GM18508 (cell line): ENCODE data around the gene SCAPER.
"Not testable (repeated sequence)": the region's sequence is repeated elsewhere in the genome, so short reads cannot be mapped to it uniquely, and the experiment has no call there.

Experiments used
- ATAC-seq: cut with Tn5 transposase; IDR thresholded peaks from one replicate; pipeline ENCODE4 v1.9.1; 2021; ENCODE audit warnings: moderate number of reproducible peaks; ENCODE audit not compliant: insufficient read depth, unreplicated experiment

SCAPER gene

DNA sequence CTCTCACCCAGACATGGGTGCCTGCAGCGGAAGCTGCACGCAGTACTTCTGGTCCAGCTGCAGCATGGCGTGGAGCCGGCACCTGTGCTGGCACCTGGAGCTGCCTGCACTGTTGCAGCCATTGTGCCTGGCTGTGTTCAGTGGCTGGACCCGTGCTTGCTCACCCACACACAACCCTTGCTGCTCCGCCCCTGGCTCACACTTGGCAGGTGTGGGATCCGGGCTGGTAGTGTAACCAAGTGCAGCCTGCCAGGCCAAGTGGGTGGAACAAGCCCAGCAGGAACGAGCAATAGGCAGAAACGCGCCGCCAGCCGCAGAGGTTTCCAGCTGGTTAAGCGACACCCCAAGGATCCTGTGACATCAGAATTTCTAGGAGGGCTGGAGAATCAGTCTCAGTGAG is 11.2 kb upstream of the SCAPER start:
- no peak for ATAC-seq

- ATAC-seq, result no peak
Measured at GRCh38 chr15:76913737-76914136, 8.6 kb upstream of the SCAPER start.

DNA sequence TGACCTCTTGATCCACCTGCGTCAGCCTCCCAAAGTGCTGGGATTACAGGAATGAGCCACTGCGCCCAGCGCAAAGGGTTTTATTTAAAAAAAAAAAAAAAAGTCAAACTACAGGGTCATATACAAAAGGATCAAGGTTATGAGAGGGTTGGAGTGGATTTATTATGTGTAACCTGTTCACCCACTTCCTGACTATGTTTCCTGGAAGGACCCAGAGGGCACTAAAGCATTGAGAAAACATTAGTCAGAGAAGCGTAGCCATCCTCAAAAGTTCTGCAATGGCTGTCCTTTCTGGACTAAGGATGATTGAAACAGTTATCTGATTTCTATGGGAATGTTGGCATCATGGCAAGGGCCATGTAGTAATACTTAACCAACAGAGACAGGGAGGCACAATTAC is 7.3 kb upstream of the SCAPER start:
- ATAC-seq, result no peak

DNA sequence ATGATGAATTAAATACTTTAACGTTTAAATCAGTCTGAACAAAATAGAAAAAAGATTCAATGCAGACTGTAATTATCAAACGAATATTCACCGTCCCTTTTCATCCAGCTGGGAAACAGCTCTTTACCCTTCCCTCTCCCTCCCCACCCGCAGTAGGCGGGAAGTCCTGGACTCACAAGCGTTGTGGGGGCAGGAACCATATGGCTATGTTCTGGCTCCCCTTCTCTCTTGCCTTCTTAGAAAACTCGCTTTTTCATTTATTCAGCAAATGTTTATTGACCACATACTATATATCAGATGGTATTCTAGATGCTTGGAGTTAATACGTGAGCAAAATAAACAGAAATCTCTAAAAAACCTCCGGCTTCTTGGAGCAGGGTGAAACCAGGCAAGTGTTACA is 715 bp upstream of the SCAPER start:
- no peak for ATAC-seq

DNA sequence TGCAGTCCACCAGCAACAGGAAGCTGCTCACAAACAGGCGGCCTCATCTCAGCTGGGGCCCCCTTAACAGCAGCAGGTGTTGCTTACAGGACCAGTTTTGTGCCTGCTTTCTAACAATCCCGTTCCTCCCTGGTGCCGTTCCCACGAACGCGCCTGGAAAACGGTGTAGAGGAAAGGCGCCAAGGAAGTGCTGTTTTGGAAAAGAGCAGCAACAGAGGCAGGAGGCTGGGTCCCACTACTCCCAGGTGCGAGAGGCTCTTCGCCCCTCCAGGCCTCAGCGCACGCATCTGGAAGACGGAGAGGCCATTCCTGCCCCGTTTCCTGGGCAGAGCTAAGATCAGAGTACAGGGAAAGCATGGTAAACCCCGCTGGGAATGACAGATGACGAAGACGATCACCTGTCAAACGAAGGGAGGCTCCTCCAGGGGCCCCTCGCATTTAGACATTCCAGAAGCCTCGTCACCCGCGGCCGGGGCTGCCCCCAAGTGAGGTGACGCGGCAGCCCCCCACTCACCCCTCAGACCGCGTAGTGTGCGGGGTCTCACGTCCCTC is 603 bp downstream of the SCAPER start:
- no peak for ATAC-seq

DNA sequence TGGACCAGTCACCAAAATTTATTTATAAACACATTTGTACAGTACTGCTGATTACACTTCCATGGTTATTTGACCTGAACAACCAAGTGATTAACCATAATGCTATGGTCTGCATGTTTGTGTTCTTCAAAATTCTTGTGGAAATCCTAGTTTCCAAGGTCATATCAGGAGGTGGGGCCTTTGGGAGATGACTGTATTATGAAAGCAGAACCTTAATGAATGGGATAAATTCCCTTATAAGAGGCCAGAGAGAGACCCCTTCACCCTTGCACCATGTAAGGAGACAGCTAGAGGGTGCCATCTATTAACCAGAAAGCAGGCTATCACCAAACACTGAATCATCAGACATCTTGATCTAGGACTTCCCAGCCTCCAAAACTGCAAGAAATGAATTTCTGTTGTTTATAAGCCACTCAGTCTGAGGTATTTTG is 1.9 kb downstream of the SCAPER start:
- ATAC-seq, result no peak

DNA sequence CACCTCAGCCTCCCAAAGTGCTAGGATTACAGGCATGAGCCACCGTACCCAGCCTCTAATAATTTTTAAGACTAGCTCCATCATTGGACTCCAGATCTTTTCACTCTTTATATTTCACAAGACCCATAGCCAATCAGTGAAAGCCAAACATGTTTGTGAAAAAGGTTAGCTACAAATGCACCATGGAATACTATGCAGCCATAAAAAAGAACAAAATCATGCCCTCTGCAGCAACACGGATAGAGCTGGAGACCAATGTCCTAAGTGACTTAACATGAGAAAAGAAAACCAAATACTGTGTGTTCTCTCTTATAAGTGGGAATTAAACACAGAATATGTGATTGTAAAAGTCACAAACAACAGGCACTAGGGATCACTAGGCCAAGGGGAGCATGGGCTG is 3.2 kb downstream of the SCAPER start:
- ATAC-seq, result no peak

DNA sequence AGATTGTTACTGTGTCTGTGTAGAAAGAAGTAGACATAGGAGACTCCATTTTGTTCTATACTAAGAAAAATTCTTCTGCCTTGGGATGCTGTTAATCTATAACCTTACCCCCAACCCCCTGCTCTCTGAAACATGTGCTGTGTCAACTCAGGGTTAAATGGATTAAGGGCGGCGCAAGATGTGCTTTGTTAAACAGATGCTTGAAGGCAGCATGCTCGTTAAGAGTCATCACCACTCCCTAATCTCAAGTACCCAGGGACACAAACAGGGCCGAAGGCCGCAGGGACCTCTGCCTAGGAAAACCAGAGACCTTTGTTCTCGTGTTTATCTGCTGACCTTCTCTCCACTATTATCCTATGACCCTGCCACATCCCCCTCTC is 5.2 kb downstream of the SCAPER start:
- ATAC-seq, result not testable (repeated sequence)

GRCh38 chr15:76899176-76899930 is 5.8 kb downstream of the SCAPER start:
- ATAC-seq, result not testable (repeated sequence)

GRCh38 chr15:76898102-76898501 is 7.0 kb downstream of the SCAPER start:
- ATAC-seq, result no peak

DNA sequence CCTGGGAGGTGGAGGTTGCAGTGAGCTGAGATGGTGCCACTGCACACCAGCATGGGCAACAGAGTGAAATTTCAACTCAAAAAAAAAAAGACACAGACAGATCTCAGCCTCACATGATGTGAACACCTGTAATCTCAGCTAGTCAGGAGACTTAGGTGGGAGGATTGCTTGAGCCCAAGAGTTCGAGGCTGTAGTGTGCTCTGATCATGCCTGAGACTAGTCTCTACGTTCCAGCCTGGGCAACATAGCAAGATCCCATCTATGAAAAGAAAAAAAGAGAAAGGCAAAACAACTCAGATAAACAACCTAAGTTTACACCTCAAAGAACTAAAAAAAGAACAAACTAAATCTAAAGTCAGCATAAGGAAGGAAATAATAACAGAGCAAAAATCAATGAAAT is 11.0 kb downstream of the SCAPER start:
- no peak for ATAC-seq

GRCh38 chr15:76892836-76893235 is 12.3 kb downstream of the SCAPER start:
- ATAC-seq, result not testable (repeated sequence)

DNA sequence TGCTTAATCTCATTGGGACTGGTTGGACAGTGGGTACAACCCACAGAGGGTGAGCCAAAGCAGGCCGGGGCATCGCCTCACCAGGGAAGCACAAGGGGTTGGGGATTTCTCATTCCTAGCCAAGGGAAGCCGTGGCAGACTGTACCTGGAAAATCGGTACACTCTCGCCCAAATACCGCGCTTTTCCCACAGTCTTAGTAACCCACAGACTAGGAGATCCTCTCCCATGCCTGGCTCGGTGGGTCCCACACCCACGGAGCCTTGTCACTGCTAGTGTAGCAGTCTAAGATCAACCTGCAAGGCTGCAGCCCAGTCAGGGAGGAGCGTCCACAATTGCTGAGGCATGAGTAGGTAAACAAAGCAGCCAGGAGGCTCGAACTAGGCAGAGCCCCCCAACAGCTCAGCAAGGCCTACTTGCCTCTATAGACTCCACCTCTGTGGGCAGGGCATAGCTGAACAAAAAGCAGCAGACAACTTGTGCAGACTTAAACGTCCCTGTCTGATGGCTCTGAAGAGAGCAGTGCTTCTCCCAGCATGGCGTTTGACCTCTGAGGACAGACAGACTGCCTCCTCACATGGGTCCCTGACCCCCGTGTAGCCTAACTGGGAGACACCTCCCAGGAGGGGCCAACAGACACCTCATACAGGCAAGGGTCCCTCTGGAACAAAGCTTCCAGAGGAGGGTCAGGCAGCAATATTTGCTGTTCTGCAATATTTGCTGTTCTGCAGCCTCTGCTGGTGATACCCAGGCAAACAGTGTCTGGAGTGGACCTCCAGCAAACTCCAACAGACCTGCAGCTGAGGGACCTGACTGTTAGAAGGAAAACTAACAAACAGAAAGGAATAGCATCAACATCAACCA is 17.6 kb downstream of the SCAPER start:
- not testable (repeated sequence) for ATAC-seq

DNA sequence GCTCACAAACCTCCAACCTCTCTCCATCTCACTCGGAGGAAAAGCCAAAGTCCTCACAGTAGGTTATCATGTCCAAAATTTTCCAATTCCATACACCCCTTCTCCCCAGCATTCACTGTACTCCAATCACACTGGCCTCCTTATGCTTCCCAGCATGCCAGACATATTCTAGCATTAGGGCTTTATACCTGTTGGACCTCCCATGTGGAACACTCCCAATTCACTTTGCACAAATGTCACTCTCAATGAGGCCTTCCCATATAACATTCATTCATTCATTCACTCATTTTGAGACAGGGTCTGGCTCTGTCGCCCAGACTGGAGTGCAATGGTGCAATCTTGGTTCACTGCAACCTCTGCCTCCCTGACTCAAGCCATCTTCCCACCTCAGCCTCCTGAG is 19.9 kb downstream of the SCAPER start:
- ATAC-seq, result no peak

DNA sequence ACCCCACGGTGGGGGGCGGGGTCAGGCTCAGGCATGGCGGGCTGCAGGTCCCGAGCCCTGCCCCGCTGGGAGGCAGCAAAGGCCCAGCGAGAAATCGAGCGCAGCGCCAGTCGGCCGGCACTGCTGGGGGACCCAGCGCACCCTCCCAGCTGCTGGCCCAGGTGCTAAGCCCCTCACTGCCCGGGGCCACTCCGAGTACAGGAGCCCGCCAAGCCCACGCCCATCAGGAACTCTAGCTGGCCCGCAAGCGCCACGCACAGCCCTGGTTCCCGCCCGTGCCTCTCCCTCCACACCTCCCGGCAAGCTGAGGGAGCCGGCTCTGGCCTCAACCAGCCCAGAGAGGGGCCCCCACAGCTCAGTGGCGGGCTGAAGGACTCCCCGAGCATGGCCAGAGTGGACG is 29.2 kb downstream of the SCAPER start:
- no peak for ATAC-seq

GRCh38 chr15:76873066-76873465 is 32.1 kb downstream of the SCAPER start:
- not testable (repeated sequence) for ATAC-seq

DNA sequence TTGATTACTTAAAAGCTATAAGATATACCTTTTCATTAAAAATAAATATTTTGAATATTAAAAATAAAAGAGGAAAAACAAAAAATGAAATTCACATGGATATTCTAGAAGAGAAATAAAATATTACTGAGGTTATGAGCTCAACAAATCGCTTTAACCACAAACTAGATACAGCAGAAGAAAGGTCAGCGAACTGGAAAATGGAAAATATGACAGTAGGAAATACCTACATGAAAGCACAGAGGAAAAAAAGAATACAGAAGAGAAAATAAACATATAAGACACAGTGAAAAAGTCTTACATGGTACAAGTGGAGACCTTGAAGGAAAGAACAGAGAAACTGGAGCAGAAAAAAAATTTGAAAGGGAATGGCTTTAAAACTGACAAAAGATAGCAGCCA is 33.2 kb downstream of the SCAPER start:
- no peak for ATAC-seq

DNA sequence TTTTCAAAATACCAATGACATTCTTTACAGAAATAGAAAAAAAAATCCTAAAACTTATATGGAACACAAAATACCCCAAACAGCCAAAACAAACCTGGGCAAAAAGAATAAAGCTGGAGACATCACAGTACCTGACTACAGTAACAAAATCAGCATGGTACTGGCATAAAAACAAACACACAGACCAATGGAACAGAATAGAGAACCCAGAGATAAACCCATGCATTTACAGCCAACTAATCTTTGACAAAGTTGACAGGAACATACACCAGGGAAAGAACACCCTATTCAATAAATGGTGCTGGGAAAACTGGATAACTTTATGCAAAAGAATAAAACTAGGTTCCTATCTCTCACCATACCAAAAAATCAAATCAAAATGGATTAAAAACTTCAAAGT is 36.4 kb downstream of the SCAPER start:
- no peak for ATAC-seq

GRCh38 chr15:76866716-76867321 is 38.3 kb downstream of the SCAPER start:
- no peak for ATAC-seq

GRCh38 chr15:76866008-76866407 is 39.1 kb downstream of the SCAPER start:
- ATAC-seq, result no peak

DNA sequence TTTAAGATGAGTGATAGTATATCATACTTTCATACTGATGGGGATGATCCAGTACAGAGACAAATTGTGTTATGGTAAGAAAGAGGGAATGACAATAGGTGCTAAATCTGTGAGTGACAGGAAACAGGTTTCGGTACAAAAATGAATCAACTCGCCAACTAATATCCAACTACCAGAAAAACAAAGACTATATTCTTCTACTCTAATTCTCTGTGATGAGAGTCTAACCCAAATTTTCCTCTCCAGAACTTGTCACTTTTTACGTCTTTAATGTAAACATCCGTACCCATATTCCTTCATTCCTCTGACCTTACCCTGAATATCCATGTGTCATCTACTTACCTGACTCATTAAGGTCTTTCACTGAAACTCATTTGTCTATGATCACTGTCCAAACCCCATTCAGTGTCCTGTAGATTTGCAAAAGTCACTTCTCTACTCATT is 39.6 kb downstream of the SCAPER start:
- ATAC-seq, result no peak
